GM12801 (cell line): ENCODE measurements around the gene STOM.

ENCODE experiments used
- CTCF ChIP-seq: IDR thresholded peaks from one replicate; pipeline ENCODE4 v1.5.1; 2011; ENCODE audit warnings: control low read depth; ENCODE audit not compliant: insufficient read length; ENCODE audit errors: extremely low read depth

The STOM gene

GRCh38 chr9:121369595-121370265 is at the start of gene STOM:
TSS of gene STOM (minus strand) at chr9:121370250. CDS start at chr9:121370187, 63 bp downstream.
- no peak for TF ChIP-seq CTCF

DNA sequence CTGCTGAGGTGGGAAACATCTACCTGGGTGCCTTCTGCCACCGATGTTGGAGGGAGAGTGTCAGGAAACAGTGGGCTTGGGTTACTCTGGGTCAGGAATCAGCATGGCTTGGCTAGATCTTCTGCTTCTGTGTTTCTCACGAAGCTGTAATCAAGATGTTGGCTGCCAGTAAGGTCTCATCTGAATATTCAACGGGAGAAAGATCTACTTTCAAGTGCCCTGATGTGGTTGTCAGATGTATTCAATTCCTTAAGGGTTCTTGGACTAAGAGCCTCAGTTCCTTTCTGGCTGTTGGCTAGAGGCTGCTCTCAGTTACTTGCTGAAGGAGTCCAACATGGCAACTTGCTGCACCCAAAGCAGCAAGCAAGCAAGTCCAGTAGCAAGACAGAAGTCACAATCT is 41.9 kb upstream of the STOM start:
- no peak for TF ChIP-seq CTCF

DNA sequence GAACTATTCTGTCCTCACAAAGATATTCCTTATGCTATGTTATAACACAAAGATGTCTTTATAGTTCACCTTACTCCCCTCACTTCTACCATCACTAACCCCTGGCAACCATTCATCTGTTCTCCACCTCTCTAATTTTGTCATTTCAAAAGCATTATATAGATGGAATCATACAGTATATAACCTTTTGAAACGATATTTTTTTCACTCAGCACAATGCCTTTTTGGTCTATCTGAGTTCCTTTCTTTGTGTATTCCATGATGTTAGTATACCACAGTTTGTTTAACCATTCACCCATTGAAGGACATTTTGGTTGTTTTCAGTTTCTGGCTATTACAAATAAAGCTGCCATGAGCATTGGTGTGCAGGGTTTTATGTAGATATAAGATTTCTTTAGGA is 35.8 kb upstream of the STOM start:
- no peak for TF ChIP-seq CTCF

DNA sequence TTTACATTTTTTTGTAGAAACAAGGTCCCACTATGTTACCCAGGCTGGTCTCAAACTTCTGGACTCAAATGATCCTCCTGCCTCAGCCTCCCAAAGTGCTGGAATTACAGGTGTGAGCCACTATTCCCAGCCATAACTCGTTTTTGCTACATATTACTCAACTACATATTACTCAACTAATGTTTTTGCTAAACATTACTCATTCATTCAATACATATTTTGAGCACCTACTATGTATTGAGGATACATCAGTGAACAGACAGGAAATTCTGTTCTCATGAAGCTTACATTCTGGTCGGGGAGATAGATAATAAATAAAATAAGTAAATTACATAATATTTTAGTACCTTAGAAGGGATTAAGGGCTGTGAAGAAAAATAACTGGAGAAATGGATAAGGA is 34.9 kb upstream of the STOM start:
- no peak for TF ChIP-seq CTCF

- TF ChIP-seq CTCF: no peak
Observed at GRCh38 chr9:121399883-121400607, 30.0 kb upstream of the STOM start.

DNA sequence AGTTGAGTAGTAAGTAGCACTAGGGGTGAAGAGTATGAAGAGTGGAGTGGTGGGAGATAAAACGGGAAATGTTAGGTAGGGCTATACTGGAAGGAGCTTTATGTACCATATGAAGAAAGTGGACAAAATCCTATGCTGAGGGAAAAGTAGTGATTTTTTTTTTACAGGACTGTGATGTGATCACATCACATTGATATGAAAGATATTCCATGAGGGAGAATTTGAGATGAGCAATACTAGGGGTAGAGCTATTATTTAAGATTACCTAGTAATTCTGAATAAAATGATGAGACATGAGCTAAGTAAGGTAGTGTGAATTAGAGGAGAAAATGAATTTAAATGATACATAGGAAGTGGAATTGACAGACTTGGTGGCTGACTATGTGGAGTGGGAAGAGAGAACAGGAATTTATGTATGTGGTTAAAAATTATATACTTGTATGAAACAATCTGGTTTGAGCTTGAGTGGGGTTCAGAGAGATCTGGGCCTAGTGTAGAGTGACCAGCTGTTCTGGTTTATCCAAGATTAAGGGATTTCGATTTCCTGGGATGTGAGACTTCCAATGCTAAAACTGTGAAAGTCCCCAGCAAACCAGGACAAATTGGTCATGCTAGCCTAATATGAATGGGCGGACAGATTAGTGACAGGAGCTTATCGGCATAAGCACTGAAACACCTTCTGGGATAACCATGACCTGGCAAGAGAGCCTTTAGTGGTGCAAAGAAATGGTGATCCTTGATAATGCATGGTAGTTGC is 29.3 kb upstream of the STOM start:
- TF ChIP-seq CTCF: no peak

DNA sequence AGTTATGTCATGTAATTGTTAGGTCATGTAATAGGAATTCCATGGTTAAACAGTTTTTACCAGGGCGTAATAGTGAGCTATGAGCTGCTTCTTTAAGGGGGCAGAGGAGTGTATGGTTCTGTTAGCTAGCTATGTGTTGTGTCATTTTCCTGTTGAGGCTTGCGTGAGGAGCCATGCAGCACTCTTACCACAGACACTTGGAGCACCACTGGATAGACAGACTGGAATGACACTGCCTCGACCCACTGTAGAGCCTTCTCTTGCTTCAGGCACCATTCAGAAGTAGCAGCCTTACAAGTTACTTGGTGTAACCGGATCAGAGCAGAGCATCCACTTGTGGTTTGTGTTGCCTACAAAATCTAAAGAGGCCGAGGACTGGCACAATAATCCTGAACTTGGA is 28.3 kb upstream of the STOM start:
- TF ChIP-seq CTCF: no peak
